CD4-positive, alpha-beta memory T cell (primary cell): ENCODE results near the gene AMIGO2. TPM values are rescaled to one million over a fixed set of nuclear protein-coding genes. Genes with fewer than 3 reads are reported as not detected.
"Not testable (repeated sequence)": the region's sequence is repeated elsewhere in the genome, so short reads cannot be mapped to it uniquely, and the experiment has no call there.

Experiments
- CTCF ChIA-PET: fragments of 350-600 bp; sonication (Branson Sonifier 250); formaldehyde crosslinking; loops from one replicate; lab custom pipeline; 2021; ENCODE audit warnings: inconsistent platforms; ENCODE audit not compliant: partially characterized antibody; lab: Charles Lee
- POLR2A ChIA-PET: fragments of 350-600 bp; sonication (Branson Sonifier 250); formaldehyde crosslinking; loops from one replicate; lab custom pipeline; 2021; ENCODE audit not compliant: partially characterized antibody; lab: Charles Lee
- DNase-seq, 5 donors: peaks; one replicate each; pipeline versions ENCODE4 v3.0.0 to v3.0.0-alpha.2; 2020 to 2022; ENCODE audit warnings: mixed read lengths in 1 of 5
- H3K27ac ChIP-seq: one replicate; pipeline ENCODE4 v1.7.0; 2013; ENCODE audit warnings: low read depth, low read length
- H3K27me3 ChIP-seq: 2 replicates; pipeline ENCODE4 v1.7.0; 2013; ENCODE audit warnings: mild to moderate bottlenecking, low read length, moderate library complexity; ENCODE audit not compliant: insufficient read depth
- H3K36me3 ChIP-seq: 2 replicates; pipeline ENCODE4 v1.7.0; 2013; ENCODE audit warnings: mild to moderate bottlenecking, low read length, moderate library complexity; ENCODE audit not compliant: insufficient read depth
- H3K4me1 ChIP-seq: 2 replicates; pipeline ENCODE4 v1.7.0; 2013; ENCODE audit warnings: mild to moderate bottlenecking, low read length, moderate library complexity; ENCODE audit not compliant: insufficient read depth
- H3K4me3 ChIP-seq, 2 donors: one replicate each; pipeline ENCODE4 v1.7.0; 2013; ENCODE audit warnings: low read length in 2 of 2, mild to moderate bottlenecking in 1 of 2
- H3K9me3 ChIP-seq, 2 donors: one replicate each; pipeline ENCODE4 v1.7.0; 2013; ENCODE audit warnings: low read length in 2 of 2, control low read depth in 1 of 2; ENCODE audit not compliant: control insufficient read depth in 1 of 2
- H3K27ac Mint-ChIP-seq, 7 donors: one replicate each; pipeline ENCODE4 v1.8.0; 2020 to 2021; ENCODE audit warnings: mixed read lengths in 7 of 7, mild to moderate bottlenecking in 6 of 7, inconsistent platforms in 3 of 7, moderate library complexity in 3 of 7
- H3K27me3 Mint-ChIP-seq, 2 donors: one replicate each; pipeline ENCODE4 v1.8.0; 2020 to 2021; ENCODE audit warnings: mixed read lengths in 2 of 2
- H3K36me3 Mint-ChIP-seq, 2 donors: one replicate each; pipeline ENCODE4 v1.8.0; 2020 to 2021; ENCODE audit warnings: mixed read lengths in 2 of 2, inconsistent platforms in 1 of 2, mild to moderate bottlenecking in 1 of 2
- H3K4me1 Mint-ChIP-seq, 4 donors: one replicate each; pipeline ENCODE4 v1.8.0; 2020 to 2021; ENCODE audit warnings: mixed read lengths in 4 of 4, mild to moderate bottlenecking in 1 of 4
- H3K4me3 Mint-ChIP-seq, 8 donors: one replicate each; pipeline ENCODE4 v1.8.0; 2020 to 2021; ENCODE audit warnings: mixed read lengths in 8 of 8, mild to moderate bottlenecking in 7 of 8, moderate library complexity in 6 of 8, inconsistent platforms in 3 of 8
- H3K9me3 Mint-ChIP-seq, 8 donors: one replicate each; pipeline ENCODE4 v1.8.0; 2020 to 2021; ENCODE audit warnings: mixed read lengths in 8 of 8, mild to moderate bottlenecking in 5 of 8, inconsistent platforms in 3 of 8, moderate library complexity in 1 of 8
- intact Hi-C: fragments of 100-400 bp; cut with micrococcal nuclease; formaldehyde crosslinking; loops from one replicate; pipeline ENCODE4 v1.15.1; 2023
- polyA plus RNA-seq, 2 donors: library from polyadenylated mRNA; unstranded; fragments of 300-500 nt; fragmentation: Illumina TruSeq; gene quantifications; one replicate each; pipeline ENCODE4 v1.2.3, GENCODE V29; 2021
- total RNA-seq, 2 experiments: library from RNA; stranded (reverse); gene quantifications; one replicate each; pipeline ENCODE4 v1.2.3, GENCODE V29; 2021

The AMIGO2 gene
- total and polyA plus RNA-seq, 4 experiments from 2014 or later = 12.8 to 17.0 (median 14.1) TPM

- H3K4me1 ChIP-seq = no peaks in the 10 kb centered on the region
- CTCF ChIA-PET = interaction anchor here (1.5 to 2.0 kb wide), 2 partner anchors 21 to 33 kb away, joined by 5 to 10 read pairs; no protein-coding TSS in a partner anchor
- no peak overlapping the region for H3K4me3 Mint-ChIP-seq
- H3K27ac ChIP-seq = no peak overlapping the region
- H3K4me1 Mint-ChIP-seq = no peaks in the 10 kb centered on the region
- peaks cover 4 to 20% of the 10 kb centered on the region in 2 donors for H3K36me3 Mint-ChIP-seq
- POLR2A ChIA-PET = interaction anchor here (1.3 kb wide), 1 partner anchor 344 kb away, joined by 3 read pairs; no protein-coding TSS in a partner anchor
- H3K4me3 ChIP-seq = no peak overlapping the region
- intact Hi-C loops = no loop called here
- no peak for DNase-seq
- no peaks in the 10 kb centered on the region for H3K36me3 ChIP-seq
- no peaks in the 10 kb centered on the region for H3K27me3 ChIP-seq
- H3K27ac Mint-ChIP-seq = no peak overlapping the region
- H3K9me3 ChIP-seq = peaks cover 0 to 6% of the 10 kb centered on the region in 2 donors
- peaks cover 5 to 34% (median 22%) of the 10 kb centered on the region in 8 donors for H3K9me3 Mint-ChIP-seq
- H3K27me3 Mint-ChIP-seq = no peaks in the 10 kb centered on the region
Measured at GRCh38 chr12:47053961-47054360, 25.8 kb downstream of the AMIGO2 start.

DNA sequence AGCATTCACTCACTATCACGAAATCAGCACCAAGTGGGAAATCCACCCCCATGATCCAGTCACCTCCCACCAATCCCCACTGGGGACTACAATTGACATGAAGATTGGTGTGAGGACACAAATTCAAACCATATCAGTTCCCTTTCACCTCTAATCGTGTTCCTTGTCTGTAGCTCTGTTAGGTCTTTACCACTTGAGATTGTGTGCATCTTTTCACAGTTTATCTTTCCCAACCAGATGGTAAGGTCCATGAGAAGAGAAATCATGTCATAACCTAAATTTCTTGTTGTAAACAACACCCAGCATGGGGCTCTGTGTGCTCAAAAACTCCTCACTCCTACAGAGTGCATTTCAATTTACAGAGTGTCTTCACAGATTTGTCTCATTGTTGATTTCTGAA is 27.5 kb downstream of the AMIGO2 start:
- DNase-seq = no peak
- Mint-ChIP-seq H3K27me3 (no peaks in the 10 kb centered on the region), H3K36me3 (peaks cover 4 to 20% of the 10 kb centered on the region in 2 donors), H3K4me1 (no peaks in the 10 kb centered on the region), H3K4me3 (no peak overlapping the region), H3K27ac (no peak overlapping the region), H3K9me3 (peaks cover 5 to 33% (median 20%) of the 10 kb centered on the region in 8 donors)
- intact Hi-C loops = no loop called here
- Histone ChIP-seq H3K36me3 (no peaks in the 10 kb centered on the region), H3K27me3 (no peaks in the 10 kb centered on the region), H3K4me3 (no peak overlapping the region), H3K27ac (no peak overlapping the region), H3K9me3 (peaks cover 0 to 6% of the 10 kb centered on the region in 2 donors), H3K4me1 (no peaks in the 10 kb centered on the region)
- ChIA-PET CTCF (interaction anchor here (1.5 kb wide), 1 partner anchor 31 kb away, joined by 5 read pairs; no protein-coding TSS in a partner anchor), POLR2A (no interaction called here)

- H3K27me3 ChIP-seq, DNase-seq, intact Hi-C loops, H3K4me1 Mint-ChIP-seq, H3K36me3 ChIP-seq, H3K4me3 Mint-ChIP-seq, H3K27me3 Mint-ChIP-seq, H3K4me1 ChIP-seq, H3K27ac ChIP-seq, H3K27ac Mint-ChIP-seq, POLR2A ChIA-PET, H3K4me3 ChIP-seq, H3K9me3 ChIP-seq: not testable (repeated sequence)
- H3K9me3 Mint-ChIP-seq = peaks cover 5 to 29% (median 17%) of the 10 kb centered on the region in 8 donors
- peaks cover 4 to 14% of the 10 kb centered on the region in 2 donors for H3K36me3 Mint-ChIP-seq
- CTCF ChIA-PET = interaction anchor here (0.7 kb wide), 1 partner anchor 377 kb away, joined by 3 read pairs; no protein-coding TSS in a partner anchor
Measured at GRCh38 chr12:47051291-47051690, 28.5 kb downstream of the AMIGO2 start.

DNA sequence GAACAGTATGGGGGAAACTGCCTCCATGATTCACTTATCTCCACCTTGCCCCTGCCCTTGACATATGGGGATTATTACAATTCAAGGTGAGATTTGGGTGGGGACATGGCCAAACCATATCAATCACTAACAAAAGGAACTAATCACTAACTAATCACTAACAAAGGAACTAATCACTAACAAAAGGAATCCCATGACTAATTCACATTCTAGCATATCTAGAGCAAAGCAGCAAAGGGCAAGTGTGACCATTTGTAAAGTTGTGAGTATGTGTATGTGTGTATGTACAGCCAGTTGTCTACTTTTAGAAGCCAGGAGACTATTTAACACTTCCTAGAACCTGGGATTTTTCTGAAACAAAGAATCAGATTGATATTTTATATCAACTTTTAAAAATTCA is 31.2 kb downstream of the AMIGO2 start:
- Histone ChIP-seq H3K27ac (no peak overlapping the region), H3K4me1 (no peaks in the 10 kb centered on the region), H3K9me3 (peaks cover 0 to 6% of the 10 kb centered on the region in 2 donors), H3K4me3 (no peak overlapping the region), H3K27me3 (no peaks in the 10 kb centered on the region), H3K36me3 (no peaks in the 10 kb centered on the region)
- H3K27ac Mint-ChIP-seq = no peak overlapping the region
- H3K4me3 Mint-ChIP-seq = no peak overlapping the region
- peaks cover 5 to 27% (median 16%) of the 10 kb centered on the region in 8 donors for H3K9me3 Mint-ChIP-seq
- H3K27me3 Mint-ChIP-seq = peaks cover 2% of the 10 kb centered on the region in 2 donors
- CTCF ChIA-PET = no interaction called here
- intact Hi-C loops = no loop called here
- no peak for DNase-seq
- peaks cover 4 to 14% of the 10 kb centered on the region in 2 donors for H3K36me3 Mint-ChIP-seq
- H3K4me1 Mint-ChIP-seq = no peaks in the 10 kb centered on the region
- POLR2A ChIA-PET = no interaction called here

DNA sequence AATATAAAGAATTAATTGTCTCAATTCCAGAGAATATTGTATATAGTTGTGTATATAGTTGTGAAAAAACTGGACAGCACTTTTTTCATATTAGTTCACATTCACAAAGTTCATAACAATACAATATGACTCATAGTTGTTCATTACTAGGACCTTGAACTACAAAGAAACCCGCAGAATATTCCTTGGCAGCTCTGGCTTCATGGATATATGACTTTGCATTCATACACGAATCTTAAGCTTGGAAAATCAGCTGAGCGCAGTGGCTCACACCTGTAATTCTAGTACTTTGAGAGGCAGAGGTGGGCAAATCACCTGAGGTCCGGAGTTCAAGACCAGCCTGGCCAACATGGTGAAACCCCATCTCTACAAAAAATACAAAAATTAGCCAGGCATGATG is 38.4 kb downstream of the AMIGO2 start:
- ChIA-PET CTCF (interaction anchor here (1.9 to 2.8 kb wide), 2 partner anchors 8 to 356 kb away, joined by 9 to 16 read pairs; no protein-coding TSS in a partner anchor), POLR2A (no interaction called here)
- H3K4me3 Mint-ChIP-seq = no peak overlapping the region
- no peak for DNase-seq
- H3K27ac Mint-ChIP-seq = no peak overlapping the region
- no peaks in the 10 kb centered on the region for H3K36me3 Mint-ChIP-seq
- H3K4me3 ChIP-seq = no peak overlapping the region
- H3K27ac ChIP-seq = no peak overlapping the region
- no peaks in the 10 kb centered on the region for H3K4me1 Mint-ChIP-seq
- intact Hi-C loops = no loop called here
- H3K9me3 ChIP-seq = no peaks in the 10 kb centered on the region
- no peaks in the 10 kb centered on the region for H3K36me3 ChIP-seq
- H3K27me3 Mint-ChIP-seq = peaks cover 2 to 5% of the 10 kb centered on the region in 2 donors
- H3K27me3 ChIP-seq = no peaks in the 10 kb centered on the region
- peaks cover 0 to 3% (median 0%) of the 10 kb centered on the region in 8 donors for H3K9me3 Mint-ChIP-seq
- H3K4me1 ChIP-seq = no peaks in the 10 kb centered on the region

DNA sequence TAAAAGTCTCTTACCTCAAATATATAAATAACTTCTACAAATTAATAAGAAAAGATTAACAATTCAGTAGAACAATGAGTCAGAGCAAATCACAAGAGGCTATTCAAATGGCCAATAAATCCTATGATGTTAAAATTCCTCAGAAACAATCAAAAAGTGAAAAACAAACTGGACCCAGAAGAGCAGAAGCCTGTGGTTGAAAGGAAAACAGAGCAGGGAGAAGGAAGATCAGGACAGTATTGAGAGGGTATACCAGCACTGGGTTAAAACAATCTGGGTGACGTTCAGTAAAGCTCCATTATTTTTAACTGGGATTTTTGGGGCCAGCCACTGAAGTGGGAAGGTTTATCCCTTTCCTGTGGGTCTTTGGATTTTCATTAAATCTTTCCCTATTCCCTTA is 40.0 kb downstream of the AMIGO2 start:
- Mint-ChIP-seq H3K27me3 (peaks cover 2 to 5% of the 10 kb centered on the region in 2 donors), H3K36me3 (no peaks in the 10 kb centered on the region), H3K4me3 (no peak overlapping the region), H3K4me1 (no peaks in the 10 kb centered on the region), H3K9me3 (peaks cover 0 to 3% (median 0%) of the 10 kb centered on the region in 8 donors), H3K27ac (no peak overlapping the region)
- H3K27ac ChIP-seq = no peak overlapping the region
- intact Hi-C loops = no loop called here
- H3K9me3 ChIP-seq = no peaks in the 10 kb centered on the region
- H3K4me1 ChIP-seq = no peaks in the 10 kb centered on the region
- ChIA-PET CTCF (interaction anchor here (1.5 kb wide), 1 partner anchor 31 kb away, joined by 3 read pairs; no protein-coding TSS in a partner anchor), POLR2A (no interaction called here)
- no peak overlapping the region for H3K4me3 ChIP-seq
- H3K27me3 ChIP-seq = no peaks in the 10 kb centered on the region
- no peak for DNase-seq
- no peaks in the 10 kb centered on the region for H3K36me3 ChIP-seq

DNA sequence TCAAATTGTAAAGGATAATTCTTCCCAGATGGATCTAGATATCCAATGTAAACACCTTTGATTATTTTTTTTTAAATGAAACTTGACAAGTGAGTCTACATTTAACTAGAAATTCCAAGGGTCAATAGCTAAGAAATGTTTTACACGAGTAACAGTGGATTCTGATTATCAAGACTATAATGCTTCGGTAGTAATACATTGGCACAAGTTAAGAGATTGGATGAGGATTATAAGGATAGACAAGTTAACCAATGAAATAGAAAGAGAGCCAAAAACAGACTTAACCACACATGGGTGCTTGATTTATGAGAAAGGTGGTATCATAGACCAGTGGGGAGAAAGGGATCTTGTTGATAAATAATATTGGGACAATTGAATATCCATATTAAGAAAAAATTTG is 40.7 kb downstream of the AMIGO2 start:
- Histone ChIP-seq H3K36me3 (no peaks in the 10 kb centered on the region), H3K4me3 (no peak overlapping the region), H3K27me3 (no peaks in the 10 kb centered on the region), H3K9me3 (no peaks in the 10 kb centered on the region), H3K27ac (no peak overlapping the region), H3K4me1 (peaks cover 2% of the 10 kb centered on the region)
- DNase-seq = no peak
- H3K4me1 Mint-ChIP-seq = no peaks in the 10 kb centered on the region
- H3K9me3 Mint-ChIP-seq = peaks cover 0 to 3% (median 0%) of the 10 kb centered on the region in 8 donors
- H3K27ac Mint-ChIP-seq = no peak overlapping the region
- no peak overlapping the region for H3K4me3 Mint-ChIP-seq
- H3K36me3 Mint-ChIP-seq = no peaks in the 10 kb centered on the region
- ChIA-PET CTCF (interaction anchor here (1.3 to 1.5 kb wide), 2 partner anchors 31 to 359 kb away, joined by 3 to 4 read pairs; no protein-coding TSS in a partner anchor), POLR2A (no interaction called here)
- peaks cover 2 to 5% of the 10 kb centered on the region in 2 donors for H3K27me3 Mint-ChIP-seq
- intact Hi-C loops = no loop called here
